Stimulated activated CD8-positive, alpha-beta memory T cell treated with anti-CD3 and anti-CD28 coated beads, Interleukin-2, amount 100 ng/mL, for 1 hour (primary cell): Measurements from ENCODE around the gene MKRN2OS.

Source experiments
- DNase-seq, 2 donors: peaks; one replicate each; pipeline ENCODE4 v3.0.0-alpha.2; 2020; ENCODE audit warnings: low read depth in 2 of 2

MKRN2OS gene

GRCh38 chr3:12513694-12514446, 31.4 kb downstream of the MKRN2OS start:
- no peak for DNase-seq

GRCh38 chr3:12512534-12513118, 32.7 kb downstream of the MKRN2OS start:
- DNase-seq, result no peak

- no peak for DNase-seq
Measured at GRCh38 chr3:12509466-12509865, 35.8 kb downstream of the MKRN2OS start.

DNA sequence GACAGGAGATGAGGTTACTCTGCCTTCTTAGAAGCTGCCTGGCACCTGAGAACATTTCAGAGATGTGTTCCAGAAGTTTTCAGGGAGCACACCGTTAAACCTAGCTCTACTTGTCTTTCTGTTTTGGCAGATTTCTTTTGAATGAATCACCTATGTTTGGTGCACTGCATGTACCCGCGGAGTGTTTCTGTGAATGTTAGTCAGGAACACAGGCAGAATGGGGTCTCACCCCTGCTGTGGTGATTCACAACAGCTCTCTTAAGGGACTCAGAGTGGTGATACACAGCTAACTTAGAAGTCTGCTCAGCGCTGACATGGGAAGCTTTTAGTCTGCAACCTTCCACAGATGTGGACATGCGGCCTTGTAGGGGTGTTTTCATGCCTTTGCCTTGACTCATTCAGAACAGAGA, 37.0 kb downstream of the MKRN2OS start:
- DNase-seq, result no peak

DNA sequence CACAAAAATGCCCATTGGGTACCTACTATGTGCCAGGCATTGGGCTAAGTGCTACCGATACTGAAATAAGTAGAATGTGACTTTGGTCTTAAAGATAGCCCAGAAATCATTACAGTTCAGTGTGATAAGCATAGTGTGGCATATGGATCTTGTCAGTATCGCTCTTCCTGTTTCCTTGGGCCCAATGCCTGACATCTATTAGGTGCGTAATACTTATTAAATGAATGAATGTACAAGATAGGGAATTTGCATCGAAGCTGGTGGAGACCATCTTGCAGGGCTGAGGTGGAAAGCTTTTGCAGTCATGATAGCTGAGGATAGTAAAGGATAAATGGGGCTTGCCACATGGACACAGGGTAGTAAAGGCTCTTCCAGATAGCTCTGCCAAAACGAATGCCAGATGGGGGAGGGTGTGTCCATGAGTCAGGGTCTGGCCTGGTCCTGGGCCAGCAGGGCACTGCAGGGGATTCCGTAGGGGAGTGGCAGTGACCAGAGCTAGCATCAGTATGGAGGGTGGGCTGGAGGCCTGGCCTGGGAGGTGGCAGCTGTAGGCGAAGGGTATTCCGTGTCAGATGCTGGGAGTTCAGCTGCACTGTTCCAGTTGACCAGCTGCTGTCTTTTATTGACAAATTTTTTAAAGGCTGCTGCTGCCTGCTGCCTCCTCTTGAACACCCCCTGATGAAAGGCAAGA, 37.6 kb downstream of the MKRN2OS start:
- DNase-seq, result no peak

DNA sequence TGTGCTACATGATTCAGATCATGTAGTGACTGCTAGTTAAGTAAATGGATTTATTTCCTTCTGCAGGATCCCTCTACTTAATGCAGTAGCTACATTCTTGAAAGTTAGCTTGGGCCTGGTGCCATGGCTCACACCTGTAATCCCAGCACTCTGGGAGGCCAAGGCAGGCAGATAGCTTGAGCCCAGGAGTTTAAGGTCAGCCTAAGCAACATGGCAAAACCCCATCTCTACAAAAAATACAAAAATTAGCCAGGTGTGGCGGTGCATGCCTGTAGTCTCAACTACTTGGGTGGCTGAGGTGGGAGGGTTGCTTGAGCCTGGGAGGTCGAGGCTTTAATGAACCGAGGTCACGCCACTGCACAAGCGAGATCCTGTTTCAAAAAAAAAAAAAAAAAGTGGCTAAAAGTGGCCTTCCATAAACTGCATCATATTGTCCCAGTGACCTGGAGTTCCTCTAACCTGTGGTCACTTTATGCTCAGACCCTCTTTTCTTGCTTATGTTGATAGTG, 39.0 kb downstream of the MKRN2OS start:
- no peak for DNase-seq

- DNase-seq, result no peak
Measured at GRCh38 chr3:12503126-12503957, 42.0 kb downstream of the MKRN2OS start.

DNA sequence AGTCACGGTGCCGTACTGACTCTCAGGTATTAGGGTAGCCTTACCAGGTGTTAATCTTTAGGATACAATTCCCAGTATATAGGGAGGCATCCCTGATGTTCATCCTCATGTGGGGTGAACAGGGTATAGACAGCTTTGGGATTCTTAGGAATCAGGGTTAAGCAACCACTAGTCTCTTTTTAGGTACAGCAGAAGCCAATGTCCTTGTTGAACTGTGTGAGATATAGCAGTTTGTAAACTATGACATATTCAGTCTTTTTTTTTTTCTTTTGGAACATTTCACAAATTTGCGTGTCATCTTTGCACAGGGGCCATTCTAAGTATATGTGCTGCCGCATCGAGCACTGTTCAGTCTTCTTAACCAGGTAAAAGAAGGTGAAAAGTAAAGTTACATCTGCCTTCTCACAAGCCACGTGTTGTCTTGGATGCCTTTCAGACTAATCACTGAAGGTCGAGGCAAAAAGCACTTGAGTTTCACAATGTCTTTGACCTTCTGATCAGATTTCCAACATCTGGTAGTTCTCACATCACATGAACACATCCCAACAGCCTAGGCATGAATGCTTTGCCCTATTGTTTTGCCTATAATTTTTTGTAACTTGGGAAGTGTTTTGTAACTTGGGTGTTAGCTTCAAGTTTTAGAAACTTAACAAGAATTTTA, 43.8 kb downstream of the MKRN2OS start:
- no peak for DNase-seq

DNA sequence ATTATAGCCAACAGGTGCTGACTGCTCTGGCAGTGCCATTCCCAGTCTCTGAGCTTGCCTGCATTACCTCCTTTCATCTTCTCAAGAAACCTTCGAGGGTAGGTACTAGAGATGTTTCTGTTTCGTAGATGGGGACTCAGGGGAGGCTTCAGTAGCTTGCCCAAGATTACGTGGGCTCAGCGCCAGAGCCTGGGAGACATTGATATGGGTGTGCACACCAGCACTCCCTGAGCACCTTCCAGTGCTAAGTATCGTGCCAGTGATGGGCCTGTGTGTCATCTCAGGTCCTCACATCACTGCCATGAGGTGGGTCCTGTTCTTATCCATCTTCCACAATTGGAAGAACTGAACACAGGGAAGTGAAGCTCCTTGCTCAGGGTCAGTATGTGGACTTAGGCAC, 45.8 kb downstream of the MKRN2OS start:
- no peak for DNase-seq

- DNase-seq, result no peak
Measured at GRCh38 chr3:12496453-12496761, 48.9 kb downstream of the MKRN2OS start.

DNA sequence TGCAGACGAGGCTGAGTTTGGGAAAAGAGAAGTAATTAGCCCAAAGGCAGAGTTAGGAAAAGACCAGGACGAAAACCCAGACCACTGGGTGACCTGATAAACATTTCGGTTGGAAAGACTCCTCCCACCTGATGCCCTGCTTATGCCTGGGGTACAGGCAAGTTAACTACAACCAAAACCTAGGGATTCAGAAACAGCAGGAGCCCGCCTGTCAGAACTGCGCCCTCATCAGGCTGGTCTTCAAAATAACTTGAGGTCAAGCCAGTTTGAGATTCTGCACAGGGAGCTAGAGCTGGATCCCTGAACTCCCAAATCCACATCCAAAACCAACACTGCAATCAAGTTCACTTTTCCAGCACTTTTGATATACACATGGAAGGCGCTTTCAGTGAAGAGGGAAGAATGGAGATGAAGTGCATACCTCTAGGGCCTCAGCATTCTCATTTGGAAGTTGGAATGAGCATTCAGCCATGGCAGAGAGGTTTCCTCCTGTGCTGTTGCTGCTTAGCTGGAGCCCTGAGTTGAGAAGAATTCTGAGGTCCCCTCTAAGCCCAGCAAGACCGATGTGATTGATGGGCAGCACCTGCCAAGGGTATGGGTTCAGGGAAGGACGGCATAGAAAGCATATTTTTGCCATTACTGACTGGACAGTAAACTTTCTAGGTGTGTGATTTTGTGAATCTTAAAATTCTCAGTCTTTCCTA, 49.4 kb downstream of the MKRN2OS start:
- no peak for DNase-seq

GRCh38 chr3:12490547-12490946, 54.8 kb downstream of the MKRN2OS start:
- DNase-seq, result no peak

- no peak for DNase-seq
Measured at GRCh38 chr3:12489832-12490231, 55.5 kb downstream of the MKRN2OS start.
